Measurements from ENCODE around the gene ANKRD55.

DNA sequence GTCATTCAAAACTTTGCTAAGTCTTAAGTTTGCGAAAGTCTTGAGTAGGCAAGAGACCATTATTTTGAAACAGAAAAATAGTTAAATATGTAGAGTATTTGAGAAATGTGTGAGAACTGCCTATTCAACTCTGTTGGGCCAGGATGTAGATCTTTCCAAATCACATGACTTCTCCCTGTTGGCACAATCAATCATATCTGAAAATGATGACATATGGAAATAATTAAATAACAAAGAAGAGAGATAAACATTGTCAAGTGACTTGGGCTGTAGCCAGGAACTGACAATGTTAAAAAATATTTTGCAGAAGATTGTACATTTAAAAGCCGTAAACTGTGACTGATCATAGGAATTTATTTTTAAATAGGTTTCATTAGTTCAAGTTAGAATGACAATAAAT is 133.8 kb downstream of the ANKRD55 start:
- TF ChIP-seq EZH2 (IDR thresholded peaks at IDR 0.05) (no peak), POLR2AphosphoS5 (IDR thresholded peaks at IDR 0.05; ENCODE audit: borderline replicate concordance, low read depth, low read length) (no peak)

Measured in SK-N-MC (cell line).